ENCODE results near the gene RAVER2.

Gene RAVER2

GRCh38 chr1:64846573-64847430 lies 101.9 kb downstream of the RAVER2 start:
- Histone ChIP-seq H3K9ac (ENCODE audit: low read depth, low read length) (no peak overlapping the region), H3K27me3 (ENCODE audit: control insufficient read depth, insufficient read depth, low read length) (no peaks in the 10 kb centered on the region), H3K4me3 (ENCODE audit: low read depth, low read length) (no peak overlapping the region), H3K4me1 (ENCODE audit: control insufficient read depth, insufficient read depth, low read length) (no peaks in the 10 kb centered on the region), H3K27ac (ENCODE audit: low read depth, low read length) (no peak overlapping the region), H3K36me3 (ENCODE audit: control insufficient read depth, insufficient read depth, low read length) (peaks cover 10% of the 10 kb centered on the region; the same call in 1 of the 2 replicates), H3K9me3 (ENCODE audit: control insufficient read depth, insufficient read depth, low read length) (no peaks in the 10 kb centered on the region)

DNA sequence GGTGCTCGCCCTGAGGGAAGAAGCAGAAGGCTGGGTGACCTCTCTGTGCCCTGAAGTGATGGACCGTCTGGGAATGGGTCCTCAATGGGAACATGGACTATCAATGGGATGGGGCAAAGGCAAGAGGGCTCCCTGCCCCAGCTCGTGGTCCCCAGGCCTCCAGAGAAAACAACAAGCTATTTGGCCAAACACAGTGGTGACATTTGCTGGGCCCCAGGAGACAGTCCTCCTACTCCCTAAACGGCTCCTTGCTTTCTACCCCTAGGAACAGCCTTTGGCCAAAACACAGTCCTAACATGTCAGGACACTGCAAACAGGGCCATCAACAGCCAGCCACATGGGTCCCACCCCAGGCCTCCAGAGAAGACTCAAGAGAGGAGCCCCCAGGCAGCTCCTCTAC lies 102.8 kb downstream of the RAVER2 start:
- Histone ChIP-seq H3K27me3 (ENCODE audit: control insufficient read depth, insufficient read depth, low read length) (no peaks in the 10 kb centered on the region), H3K27ac (ENCODE audit: low read depth, low read length) (no peak overlapping the region), H3K9me3 (ENCODE audit: control insufficient read depth, insufficient read depth, low read length) (no peaks in the 10 kb centered on the region), H3K36me3 (ENCODE audit: control insufficient read depth, insufficient read depth, low read length) (peaks cover 8% of the 10 kb centered on the region; the same call in 1 of the 2 replicates), H3K4me3 (ENCODE audit: low read depth, low read length) (no peak overlapping the region), H3K4me1 (ENCODE audit: control insufficient read depth, insufficient read depth, low read length) (no peaks in the 10 kb centered on the region), H3K9ac (ENCODE audit: low read depth, low read length) (no peak overlapping the region)

DNA sequence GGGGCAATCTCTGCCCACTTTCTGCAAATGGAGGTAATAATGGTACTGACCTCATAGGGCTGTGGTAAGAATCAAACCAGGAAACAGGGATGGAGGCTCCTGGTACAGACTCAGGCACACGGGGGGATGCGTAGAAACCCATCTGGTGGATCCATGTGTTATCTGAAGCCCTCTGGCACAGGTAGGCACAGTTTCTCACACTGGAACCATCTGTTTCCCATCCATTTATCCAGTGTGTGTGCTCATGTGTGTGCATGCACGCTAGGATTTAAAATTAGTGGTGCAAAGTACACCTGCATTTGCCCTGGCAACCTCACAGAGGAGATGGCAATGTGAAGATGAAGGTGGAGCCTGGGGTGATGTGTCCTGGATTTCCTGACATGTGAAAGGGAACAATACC lies 103.3 kb downstream of the RAVER2 start:
- Histone ChIP-seq H3K27me3 (ENCODE audit: control insufficient read depth, insufficient read depth, low read length) (no peaks in the 10 kb centered on the region), H3K27ac (ENCODE audit: low read depth, low read length) (no peak overlapping the region), H3K9me3 (ENCODE audit: control insufficient read depth, insufficient read depth, low read length) (no peaks in the 10 kb centered on the region), H3K4me1 (ENCODE audit: control insufficient read depth, insufficient read depth, low read length) (no peaks in the 10 kb centered on the region), H3K36me3 (ENCODE audit: control insufficient read depth, insufficient read depth, low read length) (peaks cover 8% of the 10 kb centered on the region; the same call in 1 of the 2 replicates), H3K9ac (ENCODE audit: low read depth, low read length) (no peak overlapping the region), H3K4me3 (ENCODE audit: low read depth, low read length) (no peak overlapping the region)

- no peaks in the 10 kb centered on the region for H3K4me1 ChIP-seq (ENCODE audit: control insufficient read depth, insufficient read depth, low read length)
- no peak overlapping the region for H3K27ac ChIP-seq (ENCODE audit: low read depth, low read length)
- no peaks in the 10 kb centered on the region for H3K27me3 ChIP-seq (ENCODE audit: control insufficient read depth, insufficient read depth, low read length)
- H3K9ac ChIP-seq (ENCODE audit: low read depth, low read length), result no peak overlapping the region
- peaks cover 10% of the 10 kb centered on the region for H3K36me3 ChIP-seq (ENCODE audit: control insufficient read depth, insufficient read depth, low read length)
- no peak overlapping the region for H3K4me3 ChIP-seq (ENCODE audit: low read depth, low read length)
- no peaks in the 10 kb centered on the region for H3K9me3 ChIP-seq (ENCODE audit: control insufficient read depth, insufficient read depth, low read length)
These were observed 103.9 kb downstream of the RAVER2 start for GRCh38 chr1:64848803-64849202.

- Histone ChIP-seq H3K36me3 (ENCODE audit: control insufficient read depth, insufficient read depth, low read length) (peaks cover 10% of the 10 kb centered on the region), H3K9ac (ENCODE audit: low read depth, low read length) (no peak overlapping the region), H3K9me3 (ENCODE audit: control insufficient read depth, insufficient read depth, low read length) (no peaks in the 10 kb centered on the region), H3K4me1 (ENCODE audit: control insufficient read depth, insufficient read depth, low read length) (no peaks in the 10 kb centered on the region), H3K27ac (ENCODE audit: low read depth, low read length) (no peak overlapping the region), H3K27me3 (ENCODE audit: control insufficient read depth, insufficient read depth, low read length) (no peaks in the 10 kb centered on the region), H3K4me3 (ENCODE audit: low read depth, low read length) (no peak overlapping the region)
These were observed 105.1 kb downstream of the RAVER2 start for GRCh38 chr1:64849942-64850341.

GRCh38 chr1:64850846-64851245 lies 106.0 kb downstream of the RAVER2 start:
- Histone ChIP-seq H3K4me1 (ENCODE audit: control insufficient read depth, insufficient read depth, low read length) (no peaks in the 10 kb centered on the region), H3K36me3 (ENCODE audit: control insufficient read depth, insufficient read depth, low read length) (peaks cover 14% of the 10 kb centered on the region), H3K4me3 (ENCODE audit: low read depth, low read length) (no peak overlapping the region), H3K9ac (ENCODE audit: low read depth, low read length) (no peak overlapping the region), H3K27me3 (ENCODE audit: control insufficient read depth, insufficient read depth, low read length) (no peaks in the 10 kb centered on the region), H3K9me3 (ENCODE audit: control insufficient read depth, insufficient read depth, low read length) (no peaks in the 10 kb centered on the region), H3K27ac (ENCODE audit: low read depth, low read length) (no peak overlapping the region)

- no peak overlapping the region for H3K27ac ChIP-seq (ENCODE audit: low read depth, low read length)
- no peaks in the 10 kb centered on the region for H3K27me3 ChIP-seq (ENCODE audit: control insufficient read depth, insufficient read depth, low read length)
- no peaks in the 10 kb centered on the region for H3K4me1 ChIP-seq (ENCODE audit: control insufficient read depth, insufficient read depth, low read length)
- H3K4me3 ChIP-seq (ENCODE audit: low read depth, low read length), result no peak overlapping the region
- peaks cover 14% of the 10 kb centered on the region for H3K36me3 ChIP-seq (ENCODE audit: control insufficient read depth, insufficient read depth, low read length)
- no peaks in the 10 kb centered on the region for H3K9me3 ChIP-seq (ENCODE audit: control insufficient read depth, insufficient read depth, low read length)
- no peak overlapping the region for H3K9ac ChIP-seq (ENCODE audit: low read depth, low read length)
These were observed 106.8 kb downstream of the RAVER2 start for GRCh38 chr1:64851664-64852063.

DNA sequence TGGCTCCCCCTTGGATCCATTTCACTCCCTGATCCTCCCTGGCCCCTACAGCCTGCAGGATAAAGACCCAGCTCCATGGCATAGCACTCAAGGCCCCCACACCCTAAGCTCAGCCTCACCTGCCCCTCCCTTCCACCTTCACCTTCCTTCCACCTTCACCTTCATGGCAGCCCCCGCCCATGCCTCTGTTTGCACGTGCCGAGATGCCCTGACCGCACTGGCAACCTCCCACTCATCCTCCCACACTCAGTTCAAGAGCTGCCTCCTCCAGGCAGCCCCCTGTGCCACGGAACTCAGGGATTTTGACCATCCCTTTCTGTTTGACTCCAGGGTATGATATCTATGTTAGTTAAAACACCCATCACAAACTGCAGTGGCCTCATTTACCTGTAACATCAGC lies 109.8 kb downstream of the RAVER2 start:
- H3K36me3 ChIP-seq (ENCODE audit: control insufficient read depth, insufficient read depth, low read length), result peaks cover 27% of the 10 kb centered on the region
- H3K9ac ChIP-seq (ENCODE audit: low read depth, low read length), result no peak overlapping the region
- H3K9me3 ChIP-seq (ENCODE audit: control insufficient read depth, insufficient read depth, low read length), result no peaks in the 10 kb centered on the region
- H3K27me3 ChIP-seq (ENCODE audit: control insufficient read depth, insufficient read depth, low read length), result no peaks in the 10 kb centered on the region
- H3K4me1 ChIP-seq (ENCODE audit: control insufficient read depth, insufficient read depth, low read length), result no peaks in the 10 kb centered on the region
- H3K27ac ChIP-seq (ENCODE audit: low read depth, low read length), result no peak overlapping the region
- H3K4me3 ChIP-seq (ENCODE audit: low read depth, low read length), result no peak overlapping the region

- no peaks in the 10 kb centered on the region for H3K27me3 ChIP-seq (ENCODE audit: control insufficient read depth, insufficient read depth, low read length)
- no peaks in the 10 kb centered on the region for H3K9me3 ChIP-seq (ENCODE audit: control insufficient read depth, insufficient read depth, low read length)
- H3K4me3 ChIP-seq (ENCODE audit: low read depth, low read length), result no peak overlapping the region
- H3K4me1 ChIP-seq (ENCODE audit: control insufficient read depth, insufficient read depth, low read length), result no peaks in the 10 kb centered on the region
- no peak overlapping the region for H3K9ac ChIP-seq (ENCODE audit: low read depth, low read length)
- peaks cover 27% of the 10 kb centered on the region for H3K36me3 ChIP-seq (ENCODE audit: control insufficient read depth, insufficient read depth, low read length)
- no peak overlapping the region for H3K27ac ChIP-seq (ENCODE audit: low read depth, low read length)
These were observed 110.7 kb downstream of the RAVER2 start for GRCh38 chr1:64855557-64855956.

DNA sequence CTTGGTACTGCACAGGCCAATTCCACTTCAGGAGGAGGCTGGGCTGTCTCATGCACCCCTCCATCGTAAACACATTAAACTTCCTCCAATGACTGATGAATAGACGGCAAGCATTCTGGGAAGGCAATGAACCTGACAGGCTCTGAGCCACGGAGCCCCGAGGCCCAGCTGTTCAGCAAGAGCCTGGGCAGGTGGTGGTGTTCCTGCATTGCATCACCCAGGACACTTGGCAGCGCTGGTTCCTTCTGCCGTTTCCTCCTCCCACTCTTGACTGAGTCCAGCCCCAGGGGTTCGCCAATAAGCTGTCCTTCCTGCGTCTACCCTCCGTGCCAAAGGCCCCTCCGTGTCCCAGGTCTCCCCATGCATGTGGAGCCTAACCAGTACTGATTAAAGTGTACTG lies 111.7 kb downstream of the RAVER2 start:
- no peaks in the 10 kb centered on the region for H3K4me1 ChIP-seq (ENCODE audit: control insufficient read depth, insufficient read depth, low read length)
- no peaks in the 10 kb centered on the region for H3K9me3 ChIP-seq (ENCODE audit: control insufficient read depth, insufficient read depth, low read length)
- no peak overlapping the region for H3K27ac ChIP-seq (ENCODE audit: low read depth, low read length)
- peaks cover 27% of the 10 kb centered on the region for H3K36me3 ChIP-seq (ENCODE audit: control insufficient read depth, insufficient read depth, low read length)
- H3K27me3 ChIP-seq (ENCODE audit: control insufficient read depth, insufficient read depth, low read length), result no peaks in the 10 kb centered on the region
- no peak overlapping the region for H3K4me3 ChIP-seq (ENCODE audit: low read depth, low read length)
- H3K9ac ChIP-seq (ENCODE audit: low read depth, low read length), result no peak overlapping the region

DNA sequence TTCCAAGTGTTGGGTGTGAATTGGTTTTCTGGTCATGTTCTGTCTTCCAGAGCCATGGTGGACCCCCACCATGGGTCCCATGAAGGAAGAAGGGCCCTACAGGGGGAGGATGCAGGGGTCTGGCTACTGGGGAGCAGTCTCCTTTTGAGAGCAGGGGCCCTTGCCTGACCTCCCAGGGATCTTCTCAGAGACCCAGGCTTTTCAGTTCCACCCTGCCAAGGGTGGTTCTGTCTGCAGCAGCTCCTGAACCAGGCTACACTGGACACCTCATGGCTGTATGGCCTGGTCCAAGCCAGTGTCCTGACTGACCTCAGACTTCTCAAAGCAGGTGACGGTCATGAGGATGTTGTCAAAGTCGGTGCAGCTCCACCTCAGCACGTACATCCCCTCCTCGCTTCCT lies 112.5 kb downstream of the RAVER2 start:
- peaks cover 27% of the 10 kb centered on the region for H3K36me3 ChIP-seq (ENCODE audit: control insufficient read depth, insufficient read depth, low read length)
- H3K9me3 ChIP-seq (ENCODE audit: control insufficient read depth, insufficient read depth, low read length), result no peaks in the 10 kb centered on the region

More for the DNA sequence above, 112.5 kb downstream of the RAVER2 start:
- Histone ChIP-seq H3K4me3 (ENCODE audit: low read depth, low read length) (no peak overlapping the region), H3K9ac (ENCODE audit: low read depth, low read length) (no peak overlapping the region), H3K27ac (ENCODE audit: low read depth, low read length) (no peak overlapping the region), H3K4me1 (ENCODE audit: control insufficient read depth, insufficient read depth, low read length) (peaks cover 5% of the 10 kb centered on the region; the same call in 1 of the 2 replicates), H3K27me3 (ENCODE audit: control insufficient read depth, insufficient read depth, low read length) (no peaks in the 10 kb centered on the region)
